ENCODE data around the gene POTEI.
"Not testable (repeated sequence)": the region's sequence is repeated elsewhere in the genome, so short reads cannot be mapped to it uniquely, and the experiment has no call there.

POTEI gene

DNA sequence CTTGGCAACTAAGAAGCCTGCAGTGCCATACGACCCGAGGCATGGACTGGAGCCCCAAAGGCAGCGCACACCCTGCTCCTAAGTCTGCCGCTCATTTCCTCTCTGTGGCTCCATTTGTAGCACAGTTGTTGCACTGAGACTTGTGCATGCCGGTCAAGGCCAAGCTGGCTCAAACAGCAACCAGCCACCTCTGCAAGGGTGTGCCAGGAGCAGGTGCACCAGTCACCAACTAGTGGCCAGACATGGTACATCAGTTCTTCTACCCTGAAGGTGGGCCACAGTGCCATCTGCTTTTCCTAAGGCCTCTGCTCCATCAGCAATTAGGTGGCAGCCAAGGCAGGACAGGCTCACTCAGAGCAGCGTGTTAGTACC is 54.4 kb downstream of the POTEI start:
- not testable (repeated sequence) for DNase-seq

DNA sequence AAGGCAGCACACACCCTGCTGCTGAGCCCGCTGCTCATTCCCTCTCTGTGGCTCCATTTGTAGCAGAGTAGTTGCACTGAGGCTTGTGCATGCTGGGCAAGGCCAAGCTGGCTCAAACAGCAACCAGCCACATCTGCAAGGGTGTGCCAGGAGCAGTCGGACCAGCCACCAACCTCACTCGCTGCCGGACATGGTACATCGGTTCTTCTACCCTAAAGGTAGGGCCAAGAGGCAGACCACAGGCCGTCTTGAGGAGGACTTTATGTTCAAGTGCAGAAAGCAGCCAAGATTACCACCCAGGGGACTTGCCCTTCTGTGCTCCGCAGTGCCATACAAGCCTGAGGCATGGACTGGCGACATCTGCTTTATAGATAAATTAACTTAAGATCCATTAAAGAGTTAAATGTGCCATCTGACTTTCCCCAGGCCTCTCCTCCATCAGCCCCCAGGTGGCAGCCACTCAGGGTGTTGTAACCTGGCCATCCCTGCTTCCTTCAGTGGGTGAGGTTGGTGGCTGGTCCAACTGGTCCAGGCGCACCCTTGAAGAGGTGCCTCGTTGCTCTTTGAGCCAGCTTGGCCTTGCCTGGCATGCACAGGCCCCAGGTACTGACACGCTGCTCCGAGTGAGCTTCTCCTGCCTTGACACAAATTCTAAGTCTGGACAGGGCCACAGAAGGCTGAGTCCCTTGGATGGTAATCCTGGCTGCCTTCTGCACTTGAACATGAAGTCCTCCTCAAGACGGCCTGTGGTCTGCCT is 55.0 kb downstream of the POTEI start:
- DNase-seq = not testable (repeated sequence)

GRCh38 chr2:130452897-130453296 is 56.2 kb downstream of the POTEI start:
- DNase-seq = not testable (repeated sequence)

- not testable (repeated sequence) for DNase-seq
Measured at GRCh38 chr2:130451823-130452222, 57.3 kb downstream of the POTEI start.

GRCh38 chr2:130451278-130451677 is 57.9 kb downstream of the POTEI start:
- DNase-seq = not testable (repeated sequence)

DNA sequence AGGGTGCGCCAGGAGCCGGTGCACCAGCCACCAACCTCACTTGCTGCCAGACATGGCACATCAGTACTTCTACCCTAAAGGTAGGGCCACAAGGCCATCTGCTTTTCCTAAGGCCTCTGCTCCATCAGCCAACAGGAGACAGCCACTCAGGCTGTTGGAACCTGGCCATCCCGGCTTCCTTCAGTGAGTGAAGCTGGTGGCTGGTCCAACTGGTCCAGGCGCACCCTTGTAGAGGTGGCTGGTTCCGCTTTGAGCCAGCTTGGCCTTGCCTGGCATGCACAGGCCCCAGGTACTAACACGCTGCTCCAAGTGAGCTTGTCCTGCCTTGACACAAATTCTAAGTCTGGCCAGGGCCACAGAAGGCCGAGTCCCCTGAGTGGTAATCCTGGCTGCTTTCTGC is 58.8 kb downstream of the POTEI start:
- not testable (repeated sequence) for DNase-seq

- DNase-seq = peak; percentile 26
Measured at GRCh38 chr2:130427631-130428030, 81.5 kb downstream of the POTEI start.

DNA sequence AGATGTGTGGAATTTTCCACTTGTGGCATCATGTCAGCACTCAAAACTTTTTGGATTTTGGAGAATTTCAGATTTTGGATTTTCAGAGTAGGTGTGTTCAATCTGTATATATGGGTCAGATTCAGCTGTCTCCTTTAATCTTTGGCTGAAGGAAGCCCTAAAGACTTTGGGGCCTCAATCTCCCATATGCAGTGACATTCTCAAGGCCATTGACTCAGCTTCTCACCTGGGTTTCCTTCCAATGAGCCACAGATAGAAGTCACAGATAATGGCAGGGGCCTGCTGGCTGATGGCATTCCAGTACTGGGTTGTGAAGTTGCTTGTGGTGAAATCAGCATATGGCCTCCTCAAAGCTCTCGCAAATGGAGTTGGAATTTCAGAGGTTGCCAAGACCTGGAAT is 90.3 kb downstream of the POTEI start:
- DNase-seq = not testable (repeated sequence)

DNA sequence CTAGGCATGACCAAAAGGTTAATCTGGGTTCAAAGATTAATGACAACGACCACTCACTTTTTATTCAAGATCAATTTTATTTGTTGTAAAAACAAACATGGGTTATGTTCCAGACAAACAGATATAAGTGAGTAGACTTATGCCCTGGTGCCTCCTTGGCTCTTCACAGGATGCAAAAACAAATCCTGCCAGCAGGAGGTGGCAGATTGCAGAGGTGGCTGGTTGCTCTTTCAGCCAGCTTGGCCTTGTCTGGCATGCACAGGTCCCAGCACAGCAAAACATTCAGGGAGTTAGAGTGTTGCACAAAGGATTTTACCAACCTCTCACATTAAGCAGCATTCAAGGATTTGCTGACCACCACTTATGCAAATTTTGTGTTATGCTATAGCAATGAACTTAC is 92.4 kb downstream of the POTEI start:
- peak; percentile 9 for DNase-seq

All from CD4-positive, alpha-beta T cell treated with Interferon gamma for 1 hour (primary cell).